Neural cell (in vitro differentiated cells): ENCODE data around the gene LMNA. TPM values are rescaled to one million over a fixed set of nuclear protein-coding genes. Genes with fewer than 3 reads are reported as not detected.

Source experiments
- H2AFZ ChIP-seq: fragments of 200-600, 300-800 bp; sonication (generic), shearing (Covaris generic); 2 replicates; pipeline ENCODE4 v1.6.0; 2014; ENCODE audit warnings: low read depth, mild to moderate bottlenecking, antibody characterized with exemption, low read length, moderate library complexity
- H3F3A ChIP-seq: fragments of 200-600 bp; shearing (Covaris generic); 2 replicates; pipeline ENCODE4 v1.6.1; 2016; ENCODE audit warnings: mild to moderate bottlenecking, moderate library complexity, mixed read lengths, antibody characterized with exemption, low read length; ENCODE audit not compliant: insufficient read depth, poor library complexity, severe bottlenecking
- H3K27ac ChIP-seq: fragments of 200-600, 300-800 bp; sonication (generic), shearing (Covaris generic); 2 replicates; pipeline ENCODE4 v1.5.1; 2014; ENCODE audit warnings: mild to moderate bottlenecking, low read length, moderate library complexity
- H3K27me3 ChIP-seq: fragments of 300-800, 200-600 bp; sonication (generic), shearing (Covaris generic); 2 replicates; pipeline ENCODE4 v1.6.0; 2014; ENCODE audit warnings: mild to moderate bottlenecking, low read depth, low read length, moderate library complexity; ENCODE audit not compliant: insufficient read depth
- H3K36me3 ChIP-seq: fragments of 300-800, 200-600 bp; sonication (generic), shearing (Covaris generic); 2 replicates; pipeline ENCODE4 v1.5.1; 2014; ENCODE audit warnings: mild to moderate bottlenecking, antibody characterized with exemption, low read length, moderate library complexity; ENCODE audit not compliant: insufficient read depth
- H3K4me2 ChIP-seq: fragments of 300-800, 200-600 bp; sonication (generic), shearing (Covaris generic); 2 replicates; pipeline ENCODE4 v1.6.0; 2014; ENCODE audit warnings: mild to moderate bottlenecking, low read length
- H3K4me3 ChIP-seq: fragments of 300-800, 200-600 bp; sonication (generic), shearing (Covaris generic); 2 replicates; pipeline ENCODE4 v1.5.1; 2014; ENCODE audit warnings: mild to moderate bottlenecking, low read length, moderate library complexity
- H3K79me2 ChIP-seq: fragments of 200-600 bp; shearing (Covaris generic); replicated peaks from 2 replicates; pipeline ENCODE4 v1.6.0; 2014; ENCODE audit warnings: mild to moderate bottlenecking, low read length, moderate library complexity; ENCODE audit not compliant: insufficient read depth
- H3K9ac ChIP-seq: fragments of 300-800, 200-600 bp; sonication (generic), shearing (Covaris generic); 2 replicates; pipeline ENCODE4 v1.6.1; 2016; ENCODE audit warnings: mild to moderate bottlenecking, low read length, mixed read lengths
- H3K9me2 ChIP-seq: fragments of 200-600 bp; shearing (Covaris generic); 2 replicates; pipeline ENCODE4 v1.6.1; 2016; ENCODE audit warnings: mild to moderate bottlenecking, low read length, mixed read lengths; ENCODE audit not compliant: insufficient read depth
- H3K9me3 ChIP-seq: fragments of 200-600, 300-800 bp; sonication (generic), shearing (Covaris generic); 2 replicates; pipeline ENCODE4 v1.6.1; 2016; ENCODE audit warnings: mild to moderate bottlenecking, mixed run types, low read length, moderate library complexity, mixed read lengths
- H4K20me1 ChIP-seq: fragments of 200-600 bp; shearing (Covaris generic); 2 replicates; pipeline ENCODE4 v1.6.1; 2016; ENCODE audit warnings: mild to moderate bottlenecking, mixed run types; ENCODE audit not compliant: insufficient read depth
- CTCF ChIP-seq: fragments of 450-650 bp; IDR thresholded peaks from 2 replicates; pipeline ENCODE4 v1.5.1; 2014; ENCODE audit warnings: antibody characterized with exemption, mild to moderate bottlenecking, moderate library complexity; ENCODE audit not compliant: poor library complexity, severe bottlenecking
- EP300 ChIP-seq: fragments of 450-650 bp; conservative IDR thresholded peaks from 2 replicates; pipeline ENCODE4 v1.6.1; 2014; ENCODE audit warnings: antibody characterized with exemption, mild to moderate bottlenecking, moderate library complexity; ENCODE audit not compliant: poor library complexity, severe bottlenecking
- EZH2 ChIP-seq: fragments of 200-600, 300-800 bp; shearing (Covaris generic), sonication (generic); IDR thresholded peaks from 2 replicates; pipeline ENCODE4 v1.6.1; 2014; ENCODE audit warnings: antibody characterized with exemption, low read length, borderline replicate concordance, mild to moderate bottlenecking; ENCODE audit not compliant: insufficient read depth, poor library complexity, severe bottlenecking
- MXI1 ChIP-seq: fragments of 450-650 bp; conservative IDR thresholded peaks from 2 replicates; pipeline ENCODE4 v1.6.1; 2014; ENCODE audit warnings: antibody characterized with exemption, mild to moderate bottlenecking; ENCODE audit not compliant: poor library complexity, severe bottlenecking
- POLR2AphosphoS5 ChIP-seq: IDR thresholded peaks from 2 replicates; pipeline ENCODE4 v1.6.1; 2012
- RAD21 ChIP-seq: fragments of 450-650 bp; conservative IDR thresholded peaks from 2 replicates; pipeline ENCODE4 v1.6.1; 2014; ENCODE audit warnings: antibody characterized with exemption, mild to moderate bottlenecking, moderate library complexity
- REST ChIP-seq: IDR thresholded peaks from 2 replicates; pipeline ENCODE4 v1.6.1; 2012; ENCODE audit warnings: borderline replicate concordance
- SMC3 ChIP-seq: fragments of 450-650 bp; conservative IDR thresholded peaks from 2 replicates; pipeline ENCODE4 v1.6.1; 2014; ENCODE audit warnings: antibody characterized with exemption, mild to moderate bottlenecking, moderate library complexity; ENCODE audit not compliant: poor library complexity
- TAF1 ChIP-seq: IDR thresholded peaks from 2 replicates; pipeline ENCODE4 v1.6.1; 2012; ENCODE audit warnings: low read depth
- polyA plus RNA-seq: library from polyadenylated mRNA; depleted of rRNA; stranded (reverse); fragments of >200 nt; gene quantifications from 2 replicates; pipeline ENCODE4 v1.2.3, GENCODE V29; 2014

The LMNA gene
- polyA plus RNA-seq, 1 donor from 2014 or later: 90.7 TPM

DNA sequence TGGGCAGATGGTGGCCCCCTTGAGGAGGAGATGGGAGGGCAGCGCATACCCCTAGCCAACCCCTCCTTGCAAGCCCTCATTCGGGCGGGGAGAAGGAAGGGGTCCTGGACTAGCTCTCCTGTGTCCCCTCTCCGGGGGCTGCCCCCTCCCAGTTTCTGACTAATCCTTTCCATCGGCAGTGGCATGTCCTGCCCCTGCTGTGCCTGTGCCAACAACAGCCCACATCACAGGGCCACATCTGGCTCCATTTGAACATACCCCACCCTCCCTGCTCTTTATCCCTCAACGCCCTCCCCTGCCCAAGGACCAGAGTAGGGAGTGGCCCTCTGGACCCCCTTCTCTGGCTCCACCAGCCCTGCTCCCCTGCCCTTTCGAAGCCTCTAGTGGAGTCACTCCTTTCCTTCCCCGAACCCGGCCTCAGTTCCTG lies 11.0 kb upstream of the LMNA start:
- H2AFZ ChIP-seq: no peak overlapping the region
- H4K20me1 ChIP-seq: no peaks in the 10 kb centered on the region
- no peak for TF ChIP-seq CTCF
- TF ChIP-seq TAF1: no peak
- no peak for TF ChIP-seq REST
- no peak for TF ChIP-seq RAD21
- no peak for TF ChIP-seq MXI1

DNA sequence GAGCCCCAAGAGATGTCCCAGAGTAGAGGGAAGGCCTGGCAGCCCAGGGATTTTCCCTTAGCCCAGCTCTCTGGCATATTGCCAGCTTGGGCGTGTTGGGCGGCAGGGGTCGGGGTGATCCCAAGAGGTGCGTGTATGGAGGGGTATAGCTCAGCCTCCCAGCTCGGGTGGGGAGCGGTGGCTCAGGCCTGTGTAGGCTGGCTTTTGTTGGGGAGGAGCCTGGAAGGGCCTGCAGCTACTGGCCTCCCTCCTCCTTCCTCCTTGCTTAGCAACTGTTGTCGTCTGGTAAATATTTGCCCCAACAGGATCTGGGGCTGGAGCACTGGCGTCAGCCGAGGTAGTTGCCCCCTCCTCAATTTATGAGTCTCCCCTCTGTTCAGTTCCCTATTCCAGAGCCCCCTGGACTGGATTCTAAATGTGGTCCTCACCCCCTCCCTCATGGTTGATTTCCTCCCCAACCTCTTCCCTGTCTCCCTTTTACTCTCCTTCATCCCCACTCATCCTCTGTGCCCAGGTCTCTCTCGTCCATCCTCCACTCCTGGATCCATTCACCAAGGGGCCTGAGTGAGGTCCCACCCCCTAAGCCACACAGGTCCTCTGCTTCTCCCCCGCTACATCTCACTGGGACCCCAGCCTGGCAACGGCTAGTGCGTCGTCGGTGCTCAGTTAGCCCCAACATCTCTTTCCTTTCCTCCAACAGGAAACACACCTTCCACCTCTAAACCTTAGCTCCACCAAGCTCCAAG lies 10.3 kb upstream of the LMNA start:
- TF ChIP-seq EP300 (no peak), POLR2AphosphoS5 (no peak), SMC3 (no peak), MXI1 (no peak), EZH2 (no peak), RAD21 (no peak), CTCF (no peak), TAF1 (no peak), REST (no peak)
- H3K9me2 ChIP-seq: no peaks in the 10 kb centered on the region
- no peak overlapping the region for H3K27ac ChIP-seq
- no peaks in the 10 kb centered on the region for H3K36me3 ChIP-seq
- H3K9me3 ChIP-seq: no peaks in the 10 kb centered on the region
- no peak overlapping the region for H3K4me3 ChIP-seq
- peaks cover 5% of the 10 kb centered on the region for H3F3A ChIP-seq
- H4K20me1 ChIP-seq: no peaks in the 10 kb centered on the region
- no peak overlapping the region for H3K4me2 ChIP-seq
- peaks cover 37% of the 10 kb centered on the region for H3K79me2 ChIP-seq
- H3K9ac ChIP-seq: no peak overlapping the region
- no peak overlapping the region for H2AFZ ChIP-seq
- H3K27me3 ChIP-seq: no peaks in the 10 kb centered on the region

More for the DNA sequence above, 11.0 kb upstream of the LMNA start:
- Histone ChIP-seq H3K4me3 (no peak overlapping the region), H3K9me2 (no peaks in the 10 kb centered on the region), H3K27me3 (no peaks in the 10 kb centered on the region), H3K79me2 (peaks cover 41% of the 10 kb centered on the region), H3K36me3 (no peaks in the 10 kb centered on the region), H3K4me2 (no peak overlapping the region), H3K9me3 (no peaks in the 10 kb centered on the region), H3F3A (peaks cover 5% of the 10 kb centered on the region), H3K9ac (no peak overlapping the region), H3K27ac (no peak overlapping the region)
